GM23248 (cell line): ENCODE measurements around the gene VEGFC. TPM values are rescaled to one million over a fixed set of nuclear protein-coding genes. Genes with fewer than 3 reads are reported as not detected.
A peak's percentile ranks its signal among the peaks of the same experiment; 100 is the strongest.

Source experiments
- DNase-seq: peaks from one replicate; pipeline ENCODE4 v3.0.0-alpha.2; 2015
- H2AFZ ChIP-seq: fragments of 200-600 bp; sonication (generic); 2 replicates; pipeline ENCODE4 v1.6.1; 2016; ENCODE audit warnings: antibody characterized with exemption
- H3F3A ChIP-seq: fragments of 200-600 bp; sonication (generic); 2 replicates; pipeline ENCODE4 v1.6.1; 2016; ENCODE audit warnings: mild to moderate bottlenecking, antibody characterized with exemption, mixed run types; ENCODE audit not compliant: insufficient read depth
- H3K27ac ChIP-seq: fragments of 200-600 bp; sonication (generic); 2 replicates; pipeline ENCODE4 v1.5.1; 2016; ENCODE audit warnings: mild to moderate bottlenecking
- H3K27me3 ChIP-seq: fragments of 200-600 bp; sonication (generic); replicated peaks from 2 replicates; pipeline ENCODE4 v1.6.1; 2016; ENCODE audit warnings: mild to moderate bottlenecking; ENCODE audit not compliant: insufficient read depth
- H3K36me3 ChIP-seq: fragments of 200-600 bp; sonication (generic); 2 replicates; pipeline ENCODE4 v1.6.1; 2016; ENCODE audit warnings: low read depth, mild to moderate bottlenecking
- H3K4me1 ChIP-seq: fragments of 200-600 bp; sonication (generic); 2 replicates; pipeline ENCODE4 v1.6.1; 2016; ENCODE audit warnings: mild to moderate bottlenecking; ENCODE audit not compliant: insufficient read depth
- H3K4me2 ChIP-seq: fragments of 200-600 bp; sonication (generic); one replicate; pipeline ENCODE4 v1.6.1; 2016; ENCODE audit warnings: mild to moderate bottlenecking; ENCODE audit not compliant: unreplicated experiment
- H3K4me3 ChIP-seq: fragments of 200-600 bp; sonication (generic); 2 replicates; pipeline ENCODE4 v1.5.1; 2016; ENCODE audit warnings: mild to moderate bottlenecking
- H3K79me2 ChIP-seq: fragments of 200-600 bp; sonication (generic); 2 replicates; pipeline ENCODE4 v1.6.1; 2016; ENCODE audit warnings: mild to moderate bottlenecking; ENCODE audit not compliant: insufficient read depth
- H3K9ac ChIP-seq: fragments of 200-600 bp; sonication (generic); 2 replicates; pipeline ENCODE4 v1.6.1; 2016; ENCODE audit warnings: mild to moderate bottlenecking
- H3K9me2 ChIP-seq: fragments of 200-600 bp; sonication (generic); 2 replicates; pipeline ENCODE4 v1.6.1; 2016; ENCODE audit warnings: mixed run types, mild to moderate bottlenecking, moderate library complexity; ENCODE audit not compliant: insufficient read depth
- H3K9me3 ChIP-seq: fragments of 200-600 bp; sonication (generic); one replicate; pipeline ENCODE4 v1.6.1; 2017; ENCODE audit warnings: low read depth
- H4K20me1 ChIP-seq: fragments of 200-600 bp; sonication (generic); 2 replicates; pipeline ENCODE4 v1.6.0; 2016; ENCODE audit not compliant: insufficient read depth
- EZH2 ChIP-seq: fragments of 200-600 bp; sonication (generic); IDR thresholded peaks from 2 replicates; pipeline ENCODE4 v1.6.1; 2018; ENCODE audit warnings: antibody characterized with exemption, mild to moderate bottlenecking; ENCODE audit not compliant: insufficient read depth, poor library complexity, severe bottlenecking
- EZH2phosphoT487 ChIP-seq: fragments of 200-600 bp; sonication (generic); IDR thresholded peaks from 2 replicates; pipeline ENCODE4 v1.6.1; 2018; ENCODE audit warnings: antibody characterized with exemption, moderate library complexity, mild to moderate bottlenecking, low read depth; ENCODE audit not compliant: insufficient read depth
- WGBS, 2 experiments: methylation state at CpG; one replicate each; pipeline ENCODE4 v1.1.6; 2015 to 2017; ENCODE audit warnings: low lambda C conversion rate in 2 of 2, low coverage in 1 of 2; ENCODE audit errors: missing lambda C conversion rate in 2 of 2; 5-methylcytosine and 5-hydroxymethylcytosine counted together
- in situ Hi-C: fragments of 300-500 bp; cut with MboI; formaldehyde crosslinking; loops from 2 replicates; pipeline ENCODE4 v1.15.0; 2020
- polyA plus RNA-seq: library from polyadenylated mRNA; unstranded; fragments of >200 nt; fragmentation: Nextera tagmentation; extraction: Ambion mirVana; gene quantifications from 2 replicates; pipeline ENCODE4 v1.2.1, GENCODE V29; 2016
- total RNA-seq: library from RNA; depleted of rRNA; stranded (reverse); fragments of >200 nt; shearing (Covaris generic); gene quantifications from 2 replicates; pipeline ENCODE4 v1.2.3, GENCODE V29; 2014

Gene VEGFC
- total and polyA plus RNA-seq, 2 experiments from 2014 or later: 21.7 to 56.3 TPM

- Histone ChIP-seq H3K9ac (peak overlapping the region; percentile 80), H3K4me3 (peak overlapping the region; percentile 60), H3K4me2 (peak overlapping the region; percentile 87), H3F3A (peaks cover 62% of the 10 kb centered on the region), H3K4me1 (peaks cover 82% of the 10 kb centered on the region), H3K9me2 (no peaks in the 10 kb centered on the region), H3K36me3 (no peaks in the 10 kb centered on the region), H4K20me1 (no peaks in the 10 kb centered on the region), H2AFZ (peak overlapping the region; percentile 72), H3K27ac (peak overlapping the region; percentile 88), H3K79me2 (peaks cover 100% of the 10 kb centered on the region), H3K27me3 (no peaks in the 10 kb centered on the region), H3K9me3 (no peaks in the 10 kb centered on the region)
- DNase-seq: peak; percentile 75
- in situ Hi-C loops: loop anchor here (25.0 kb wide), 2 partner anchors 256 to 556 kb away; no protein-coding TSS in a partner anchor
- 2 to 9% methylated on average over 4 of the region's 4 CpGs for WGBS, 2 experiments
- TF ChIP-seq EZH2phosphoT487 (no peak), EZH2 (no peak)
These were observed 11.0 kb downstream of the VEGFC start for GRCh38 chr4:176781739-176782100.

- H3K4me2 ChIP-seq: peak overlapping the region; percentile 87
- in situ Hi-C loops: loop anchor here (25.0 kb wide), 2 partner anchors 256 to 556 kb away; no protein-coding TSS in a partner anchor
- H3K79me2 ChIP-seq: peaks cover 100% of the 10 kb centered on the region
- H3K9ac ChIP-seq: peak overlapping the region; percentile 80
- peak overlapping the region; percentile 60 for H3K4me3 ChIP-seq
- DNase-seq: peak; percentile 66
- H3K9me3 ChIP-seq: no peaks in the 10 kb centered on the region
- no peak for TF ChIP-seq EZH2phosphoT487
- no peak for TF ChIP-seq EZH2
- H3K9me2 ChIP-seq: no peaks in the 10 kb centered on the region
- H3K27ac ChIP-seq: peak overlapping the region; percentile 88
- peaks cover 66% of the 10 kb centered on the region for H3F3A ChIP-seq
- 0 to 2% methylated on average over 1 of the region's 1 CpG for WGBS, 2 experiments
- H3K27me3 ChIP-seq: no peaks in the 10 kb centered on the region
- H3K4me1 ChIP-seq: peaks cover 80% of the 10 kb centered on the region
- H4K20me1 ChIP-seq: no peaks in the 10 kb centered on the region
- peak overlapping the region; percentile 72; the same call in 1 of the 2 replicates for H2AFZ ChIP-seq
- H3K36me3 ChIP-seq: no peaks in the 10 kb centered on the region
These were observed 11.6 kb downstream of the VEGFC start for GRCh38 chr4:176780995-176781738.

GRCh38 chr4:176779421-176779820 is 13.3 kb downstream of the VEGFC start:
- Histone ChIP-seq H3K4me2 (no peak overlapping the region), H2AFZ (no peak overlapping the region), H3K36me3 (no peaks in the 10 kb centered on the region), H4K20me1 (0 out of 2 replicates have a peak, but pooled peaks cover 4% of the 10 kb centered on the region), H3K4me3 (no peak overlapping the region), H3K79me2 (peaks cover 100% of the 10 kb centered on the region), H3K27me3 (no peaks in the 10 kb centered on the region), H3K9me2 (no peaks in the 10 kb centered on the region), H3K9ac (0 out of 2 replicates have a peak overlapping the region, but pooled peaks have one; percentile 61), H3K4me1 (peaks cover 85% of the 10 kb centered on the region), H3K27ac (peak overlapping the region; percentile 88), H3K9me3 (no peaks in the 10 kb centered on the region), H3F3A (peaks cover 71% of the 10 kb centered on the region)
- 63 to 67% methylated on average over 4 of the region's 4 CpGs for WGBS, 2 experiments
- no peak for DNase-seq
- TF ChIP-seq EZH2 (no peak), EZH2phosphoT487 (no peak)
- in situ Hi-C loops: loop anchor here (25.0 kb wide), 2 partner anchors 258 to 558 kb away; no protein-coding TSS in a partner anchor

- in situ Hi-C loops: loop anchor here (25.0 kb wide), 2 partner anchors 259 to 559 kb away; no protein-coding TSS in a partner anchor
- peak; percentile 89 for DNase-seq
- Histone ChIP-seq H3K4me3 (peak overlapping the region; percentile 61), H2AFZ (0 out of 2 replicates have a peak overlapping the region, but pooled peaks have one; percentile 7), H3K9me3 (no peaks in the 10 kb centered on the region), H3K4me1 (peaks cover 89% of the 10 kb centered on the region), H3K9me2 (no peaks in the 10 kb centered on the region), H3K79me2 (peaks cover 100% of the 10 kb centered on the region), H3F3A (peaks cover 75% of the 10 kb centered on the region), H3K36me3 (no peaks in the 10 kb centered on the region), H3K27ac (peak overlapping the region; percentile 88), H4K20me1 (0 out of 2 replicates have a peak, but pooled peaks cover 4% of the 10 kb centered on the region), H3K4me2 (peak overlapping the region; percentile 76), H3K9ac (peak overlapping the region; percentile 61), H3K27me3 (no peaks in the 10 kb centered on the region)
- 3% methylated on average over 4 of the region's 4 CpGs for WGBS, 2 experiments
- TF ChIP-seq EZH2: no peak
- TF ChIP-seq EZH2phosphoT487: no peak
These were observed 14.2 kb downstream of the VEGFC start for GRCh38 chr4:176778491-176778890.
